HG02798 (cell line): ENCODE results near the gene PGLYRP1.

Experiments
- ATAC-seq: cut with Tn5 transposase; IDR thresholded peaks from one replicate; pipeline ENCODE4 v1.9.1; 2021; ENCODE audit warnings: mild to moderate bottlenecking; ENCODE audit not compliant: unreplicated experiment, poor library complexity

The PGLYRP1 gene, protein sequence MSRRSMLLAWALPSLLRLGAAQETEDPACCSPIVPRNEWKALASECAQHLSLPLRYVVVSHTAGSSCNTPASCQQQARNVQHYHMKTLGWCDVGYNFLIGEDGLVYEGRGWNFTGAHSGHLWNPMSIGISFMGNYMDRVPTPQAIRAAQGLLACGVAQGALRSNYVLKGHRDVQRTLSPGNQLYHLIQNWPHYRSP

DNA sequence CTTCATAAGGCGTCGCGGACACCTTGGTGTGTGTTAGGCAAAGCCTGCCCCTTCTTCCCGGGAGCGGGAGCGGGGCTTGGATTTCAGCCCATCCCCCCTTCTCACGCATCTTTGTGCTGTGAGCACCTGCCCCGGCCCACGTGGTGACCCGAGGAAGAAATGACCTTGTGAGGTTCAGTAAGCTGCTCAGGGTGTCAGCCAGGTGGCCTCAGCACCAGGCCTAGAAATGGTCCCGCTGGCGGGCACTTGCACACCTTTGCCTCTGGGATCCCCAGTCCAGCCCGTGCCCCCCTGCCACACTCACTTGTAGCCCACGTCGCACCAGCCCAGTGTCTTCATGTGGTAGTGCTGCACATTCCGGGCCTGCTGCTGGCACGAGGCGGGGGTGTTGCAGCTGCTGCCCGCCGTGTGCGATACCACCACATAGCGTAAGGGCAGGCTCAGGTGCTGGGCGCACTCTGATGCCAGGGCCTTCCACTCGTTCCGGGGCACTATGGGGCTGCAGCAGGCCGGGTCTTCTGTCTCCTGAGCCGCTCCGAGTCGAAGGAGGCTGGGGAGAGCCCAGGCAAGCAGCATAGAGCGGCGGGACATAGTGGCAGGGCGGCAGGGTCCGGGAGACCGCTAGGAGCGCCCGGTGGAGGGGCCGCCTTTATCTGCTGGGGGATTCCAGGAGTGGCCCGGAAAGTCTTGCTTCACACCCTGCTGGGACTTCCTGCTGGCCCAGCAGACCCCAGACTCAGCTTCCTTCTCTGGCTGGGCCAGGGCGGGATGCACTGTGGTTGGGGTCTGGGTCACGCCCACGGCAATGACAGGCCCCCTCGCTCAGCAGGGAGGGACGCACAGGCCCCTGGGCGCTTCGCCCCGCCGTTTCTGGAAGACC, at the start of gene PGLYRP1:
Gene PGLYRP1 (minus strand): TSS at position 623 of the 880 bp plus-strand sequence. CDS start 32 bp downstream, at position 591.
- no peak for ATAC-seq

- no peak for ATAC-seq
Observed at GRCh38 chr19:46069806-46070341, 47.0 kb upstream of the PGLYRP1 start.

GRCh38 chr19:46068345-46069258, 45.7 kb upstream of the PGLYRP1 start:
- no peak for ATAC-seq

GRCh38 chr19:46067691-46068090, 44.8 kb upstream of the PGLYRP1 start:
- ATAC-seq, result no peak

DNA sequence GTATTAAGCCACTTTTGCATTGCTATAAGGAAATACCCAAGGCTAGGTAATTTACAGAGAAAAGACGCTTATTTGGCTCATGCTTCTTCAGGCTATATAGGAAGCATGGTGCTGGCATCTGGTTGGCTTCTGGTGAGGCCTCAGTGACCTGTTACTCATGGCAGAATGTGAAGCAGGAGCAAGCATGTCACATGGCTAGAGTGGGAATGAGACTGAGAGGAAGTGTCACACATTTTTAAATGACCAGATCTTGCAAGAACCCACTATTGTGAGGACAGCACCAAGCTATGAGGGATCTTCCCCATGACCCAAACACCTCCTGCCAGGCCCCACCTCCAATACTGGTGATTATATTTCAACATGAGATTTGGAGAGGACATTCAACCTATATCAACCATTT, 43.6 kb upstream of the PGLYRP1 start:
- ATAC-seq, result no peak

DNA sequence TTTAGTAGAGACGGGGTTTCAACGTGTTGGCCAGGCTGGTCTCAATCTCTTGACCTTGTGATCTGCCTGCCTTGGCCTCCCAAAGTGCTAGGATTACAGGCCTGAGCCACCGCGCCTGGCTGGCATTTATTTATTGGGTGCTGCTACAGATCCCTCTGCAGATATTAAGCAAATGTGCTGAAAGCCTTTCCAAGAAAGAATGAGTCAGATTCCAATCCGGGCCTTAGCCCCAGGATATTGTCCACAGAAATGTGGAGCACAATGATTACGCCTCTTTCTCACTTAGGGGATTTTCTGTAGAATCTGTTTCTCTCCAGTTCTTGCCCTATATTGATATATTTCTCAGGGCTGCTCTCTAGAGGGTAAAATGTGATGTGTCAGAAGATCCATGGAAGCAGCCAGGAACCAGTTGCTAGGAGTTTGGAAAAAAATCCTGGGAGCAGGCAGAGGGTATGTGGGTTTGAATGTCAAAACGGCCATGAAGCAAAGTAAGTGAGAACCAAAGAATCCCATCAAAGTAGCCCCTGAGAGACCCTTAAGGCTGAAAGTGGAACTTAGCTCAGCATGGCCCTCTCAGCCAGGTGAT, 42.7 kb upstream of the PGLYRP1 start:
- no peak for ATAC-seq

DNA sequence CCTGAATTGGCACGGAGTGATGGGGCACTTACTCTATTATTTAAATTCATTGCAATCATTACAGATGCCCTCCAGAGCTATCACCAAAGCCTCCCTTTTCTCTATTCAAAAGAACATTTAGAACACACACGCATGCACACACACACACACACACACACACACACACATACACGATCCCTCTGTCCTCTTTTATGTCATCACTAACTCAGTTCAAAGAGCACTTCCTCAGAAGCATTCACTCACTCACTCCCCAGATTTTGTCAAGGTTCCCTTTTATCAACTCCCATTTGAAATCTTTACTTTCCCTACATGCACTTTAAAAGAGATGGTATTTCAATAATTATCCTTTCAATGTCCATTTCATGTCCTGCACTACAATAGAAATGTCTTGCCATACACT, 40.3 kb upstream of the PGLYRP1 start:
- ATAC-seq, result no peak

GRCh38 chr19:46060012-46060411, 37.2 kb upstream of the PGLYRP1 start:
- no peak for ATAC-seq

GRCh38 chr19:46058778-46059177, 35.9 kb upstream of the PGLYRP1 start:
- ATAC-seq, result no peak

DNA sequence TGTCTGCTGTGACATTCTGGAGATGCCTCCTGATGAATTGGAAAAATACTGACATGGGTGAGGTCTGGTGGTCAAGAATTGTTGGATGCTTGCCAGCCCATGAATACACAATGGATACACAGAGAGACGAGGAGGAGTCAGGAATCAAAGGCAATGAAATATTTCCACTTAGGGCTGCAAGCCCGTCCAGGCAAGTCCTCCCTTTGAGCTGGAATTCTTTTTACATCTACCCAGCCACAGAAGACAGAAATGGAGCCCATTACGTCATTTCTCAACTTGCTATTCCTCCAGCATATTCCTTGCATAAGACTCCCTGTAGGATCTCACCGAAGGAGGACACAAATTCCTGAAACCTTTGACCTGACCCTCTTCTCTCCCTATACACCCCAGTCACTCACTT, 33.7 kb upstream of the PGLYRP1 start:
- ATAC-seq, result no peak

- ATAC-seq, result no peak
Observed at GRCh38 chr19:46052896-46053295, 30.0 kb upstream of the PGLYRP1 start.

DNA sequence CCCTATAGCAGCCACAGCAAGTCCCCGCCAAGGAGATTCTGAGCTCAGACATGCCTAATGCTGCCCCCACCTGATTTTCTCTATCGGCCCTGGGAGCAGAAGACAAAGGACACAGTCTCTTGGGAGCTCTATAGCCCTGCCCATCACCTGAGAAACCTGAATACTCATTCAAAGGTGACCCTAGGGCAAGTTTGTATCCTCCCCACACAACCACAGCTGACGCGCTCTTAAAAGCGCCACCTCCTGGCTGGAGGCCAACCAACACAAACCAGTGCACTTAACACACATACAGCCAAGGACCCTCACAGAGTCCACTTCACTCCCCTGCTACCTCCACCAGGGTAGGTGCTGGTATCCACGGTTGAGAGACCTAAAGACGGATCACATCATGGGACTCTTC, 26.7 kb upstream of the PGLYRP1 start:
- no peak for ATAC-seq

DNA sequence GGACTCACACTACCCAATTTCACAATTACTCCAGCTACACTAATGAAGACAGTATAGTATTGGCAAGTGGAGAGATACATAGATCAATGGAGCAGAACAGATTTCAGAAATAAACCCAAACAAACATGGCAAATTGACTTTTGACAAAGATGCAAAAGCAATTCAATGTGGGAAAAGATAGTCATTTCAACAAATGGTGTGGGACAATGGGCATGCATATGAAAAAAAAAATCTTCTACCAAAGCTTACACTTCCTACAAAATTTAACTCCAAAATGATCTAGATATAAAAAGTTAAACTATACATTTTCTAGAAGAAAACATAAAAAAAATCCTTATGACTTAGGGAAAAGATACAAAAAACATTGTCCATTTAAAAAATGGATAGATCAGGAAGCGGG, 20.7 kb upstream of the PGLYRP1 start:
- no peak for ATAC-seq

GRCh38 chr19:46042252-46042883, 19.5 kb upstream of the PGLYRP1 start:
- ATAC-seq, result no peak

DNA sequence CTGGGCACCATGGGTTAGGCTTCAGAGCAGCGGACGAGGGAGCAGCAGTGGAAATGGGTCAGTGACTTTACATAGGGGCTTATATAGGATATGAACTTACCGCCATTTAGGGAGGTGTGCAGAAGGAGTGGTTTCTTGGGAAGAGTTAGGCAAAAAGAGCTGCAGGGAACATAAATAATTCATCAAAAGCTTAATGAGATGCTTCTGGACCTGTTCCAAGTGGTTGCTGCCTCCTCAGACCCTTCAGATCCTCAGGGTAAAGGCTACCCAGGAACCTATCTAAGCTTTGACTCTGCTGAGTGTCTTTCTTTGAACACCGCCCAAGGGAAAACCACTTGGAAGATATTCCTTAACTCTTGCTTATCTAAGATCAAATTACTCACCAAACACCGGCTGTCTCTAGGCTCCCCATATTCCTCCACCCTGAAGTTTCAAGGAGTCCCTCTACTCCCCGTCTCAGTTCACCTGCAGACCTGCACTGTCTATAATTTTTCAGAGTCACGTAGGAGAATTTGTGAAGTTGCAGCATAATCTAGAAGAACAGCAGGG, 18.2 kb upstream of the PGLYRP1 start, which contains the start of gene IGFL4:
Gene IGFL4 (minus strand): TSS at position 51 of the 549 bp plus-strand sequence. CDS start 40 bp downstream, at position 11.
- ATAC-seq, result no peak

DNA sequence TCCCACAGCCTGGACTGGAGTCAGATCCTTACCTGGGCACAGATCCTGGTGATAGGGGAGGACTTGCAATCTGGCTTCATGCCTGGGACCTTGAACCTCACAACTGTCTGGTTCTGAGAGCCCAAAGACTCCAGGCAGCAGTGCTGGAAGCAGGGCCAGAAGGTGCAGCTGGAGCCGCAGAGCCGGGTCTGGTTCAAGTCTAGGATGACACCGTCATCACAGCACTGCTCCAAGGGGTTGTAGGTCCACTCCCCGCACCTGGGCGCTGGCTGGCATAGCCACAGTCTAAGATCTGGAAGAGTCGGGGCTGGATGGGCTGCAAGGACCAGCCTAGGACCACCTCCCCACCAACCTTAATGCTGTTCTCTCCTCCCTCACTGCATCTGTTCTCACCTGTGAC, 17.3 kb upstream of the PGLYRP1 start:
- ATAC-seq, result no peak

DNA sequence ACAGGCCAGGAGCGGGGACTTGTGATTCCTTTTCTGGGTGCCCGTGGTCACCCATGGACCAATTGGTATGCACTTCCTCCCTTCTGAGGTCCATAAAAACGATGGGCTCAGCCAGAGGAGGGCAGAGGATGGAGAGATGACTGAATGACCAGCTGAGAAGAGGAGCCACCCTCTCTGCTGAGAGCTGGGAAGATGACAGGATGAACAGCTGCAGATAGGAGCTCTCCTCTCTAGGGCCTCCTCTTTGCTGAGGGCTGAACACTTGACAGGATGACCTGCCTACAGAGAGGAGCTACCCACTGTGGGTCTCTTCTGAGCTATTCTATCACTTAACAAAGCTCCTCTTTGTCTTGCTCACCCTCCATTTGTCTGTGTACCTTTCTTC, 13.9 kb upstream of the PGLYRP1 start:
- no peak for ATAC-seq

DNA sequence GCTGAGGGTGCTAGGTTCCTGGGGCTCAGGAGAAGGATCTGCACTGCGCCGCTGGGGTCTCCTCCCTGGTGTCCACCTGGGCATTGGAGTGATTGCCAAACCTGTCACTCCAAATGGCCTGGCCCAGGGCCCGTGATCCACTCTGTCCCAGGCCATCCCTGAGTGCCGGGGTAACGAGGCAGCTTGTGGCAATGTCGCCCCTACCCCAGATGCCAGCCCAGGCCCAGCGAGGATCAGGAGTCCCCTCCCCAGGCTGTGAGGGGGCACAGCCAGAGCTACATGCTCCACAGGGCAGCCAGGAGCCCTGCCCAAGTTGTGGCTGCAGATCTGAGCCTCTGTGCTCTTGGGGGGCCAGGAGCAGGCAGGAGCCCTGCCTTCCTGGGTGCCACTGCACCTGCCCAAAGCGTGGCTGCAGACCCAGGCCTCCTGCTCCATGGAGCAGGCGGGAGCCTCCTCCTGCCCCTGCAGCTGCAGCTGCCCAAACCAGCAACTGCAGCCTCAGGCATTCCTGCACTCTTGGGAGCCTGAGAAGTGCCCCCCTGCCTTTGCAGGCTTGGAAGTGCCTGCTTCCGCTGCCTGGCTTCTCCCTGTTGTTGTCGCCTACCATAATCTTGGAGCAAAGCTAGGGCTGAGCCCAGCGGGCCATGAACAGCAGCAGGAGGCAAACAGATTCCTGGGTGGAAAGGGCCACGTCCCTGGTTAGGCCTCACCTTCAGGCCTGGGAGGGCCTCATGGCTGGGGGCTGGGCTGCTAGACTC, 13.3 kb upstream of the PGLYRP1 start:
- no peak for ATAC-seq

DNA sequence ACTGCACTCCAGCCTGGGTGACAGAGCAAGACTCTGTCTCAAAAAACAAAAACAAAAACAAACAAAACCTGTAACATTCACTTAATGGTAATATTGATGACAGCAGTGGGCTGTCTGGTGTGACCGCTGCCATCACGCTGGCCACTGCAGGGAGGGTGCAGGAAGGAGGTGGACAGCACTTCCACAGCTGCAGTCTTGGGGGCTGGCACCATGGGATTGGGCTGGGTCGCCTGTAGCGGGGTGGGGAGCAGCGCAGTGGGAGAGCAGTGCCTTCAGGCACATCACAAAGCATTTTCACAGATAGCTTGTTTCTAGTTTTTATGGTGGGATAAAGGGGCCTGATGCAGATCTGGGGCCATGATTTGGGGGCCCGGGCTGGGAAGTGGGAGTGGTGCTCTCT, 12.7 kb upstream of the PGLYRP1 start:
- no peak for ATAC-seq
